T-helper 1 cell treated with Interleukin-12 subunit alpha and Interleukin-12 subunit beta and Interleukin-4 antibody, amounts not matched to agents 30 μg/mL and 1 μg/mL, for 36 hours (primary cell): ENCODE measurements around the gene FABP1.

Source experiments
- H3K27ac Mint-ChIP-seq: one replicate; pipeline ENCODE4 v1.8.0; 2021; ENCODE audit warnings: mild to moderate bottlenecking, mixed read lengths
- H3K27me3 Mint-ChIP-seq: one replicate; pipeline ENCODE4 v1.8.0; 2021; ENCODE audit warnings: low read depth, mixed read lengths
- H3K36me3 Mint-ChIP-seq: one replicate; pipeline ENCODE4 v1.8.0; 2021; ENCODE audit warnings: low read depth, mixed read lengths
- H3K4me1 Mint-ChIP-seq: one replicate; pipeline ENCODE4 v1.8.0; 2021; ENCODE audit warnings: low read depth, mixed read lengths
- H3K4me3 Mint-ChIP-seq: one replicate; pipeline ENCODE4 v1.8.0; 2021; ENCODE audit warnings: mild to moderate bottlenecking, moderate library complexity, mixed read lengths
- H3K9me3 Mint-ChIP-seq: one replicate; pipeline ENCODE4 v1.8.0; 2021; ENCODE audit warnings: mixed read lengths

The FABP1 gene

DNA sequence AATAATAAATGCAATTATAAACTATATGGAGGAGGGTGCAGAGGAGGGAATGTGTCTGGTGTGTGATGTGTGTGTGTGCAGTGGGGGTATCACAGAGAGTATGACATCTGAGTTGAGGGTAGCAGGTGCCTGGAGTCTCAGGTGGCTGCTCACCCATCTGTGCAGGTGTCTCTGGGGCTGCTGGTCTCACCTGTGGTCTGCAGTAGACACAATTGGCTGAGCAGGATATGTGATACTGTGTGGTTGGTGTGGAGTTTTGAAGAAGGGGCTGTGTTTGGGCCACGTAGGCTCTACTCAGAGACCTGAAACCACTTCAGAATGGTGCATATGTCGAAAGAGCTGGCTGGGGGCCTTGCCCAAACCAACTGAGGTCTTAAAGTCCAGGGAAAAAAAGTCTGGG lies 17.0 kb downstream of the FABP1 start:
- Mint-ChIP-seq H3K27ac (no peak overlapping the region), H3K36me3 (no peaks in the 10 kb centered on the region), H3K4me3 (no peak overlapping the region), H3K27me3 (no peaks in the 10 kb centered on the region), H3K4me1 (no peaks in the 10 kb centered on the region), H3K9me3 (no peaks in the 10 kb centered on the region)

DNA sequence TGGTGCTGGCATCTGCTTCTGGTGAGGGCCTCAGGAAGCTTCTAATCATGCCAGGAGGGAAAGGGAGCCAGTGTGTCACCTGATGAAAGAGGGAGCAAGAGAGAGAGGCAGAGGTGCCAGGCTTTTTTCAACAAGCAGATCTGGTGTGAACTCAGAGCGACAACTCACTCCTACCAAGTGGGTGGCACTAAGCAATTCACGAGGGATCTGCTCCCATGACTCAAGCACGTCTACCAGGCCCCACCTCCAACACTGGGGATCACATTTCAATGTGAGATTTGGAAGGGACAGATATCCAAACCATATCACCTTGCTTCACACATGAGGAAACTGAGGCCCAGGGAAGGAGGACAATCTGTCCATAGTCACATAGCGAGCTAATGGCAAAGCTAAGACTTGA lies 19.1 kb downstream of the FABP1 start:
- H3K9me3 Mint-ChIP-seq = no peaks in the 10 kb centered on the region
- no peak overlapping the region for H3K27ac Mint-ChIP-seq
- no peaks in the 10 kb centered on the region for H3K4me1 Mint-ChIP-seq
- no peaks in the 10 kb centered on the region for H3K27me3 Mint-ChIP-seq
- H3K36me3 Mint-ChIP-seq = no peaks in the 10 kb centered on the region
- no peak overlapping the region for H3K4me3 Mint-ChIP-seq

GRCh38 chr2:88100489-88100858 lies 27.4 kb downstream of the FABP1 start:
- no peak overlapping the region for H3K4me3 Mint-ChIP-seq
- H3K4me1 Mint-ChIP-seq = no peaks in the 10 kb centered on the region
- H3K27me3 Mint-ChIP-seq = peaks cover 8% of the 10 kb centered on the region
- no peak overlapping the region for H3K27ac Mint-ChIP-seq
- no peaks in the 10 kb centered on the region for H3K36me3 Mint-ChIP-seq
- no peaks in the 10 kb centered on the region for H3K9me3 Mint-ChIP-seq

GRCh38 chr2:88099798-88100488 lies 27.9 kb downstream of the FABP1 start:
- Mint-ChIP-seq H3K36me3 (no peaks in the 10 kb centered on the region), H3K4me3 (no peak overlapping the region), H3K27me3 (peaks cover 8% of the 10 kb centered on the region), H3K9me3 (no peaks in the 10 kb centered on the region), H3K27ac (no peak overlapping the region), H3K4me1 (no peaks in the 10 kb centered on the region)

DNA sequence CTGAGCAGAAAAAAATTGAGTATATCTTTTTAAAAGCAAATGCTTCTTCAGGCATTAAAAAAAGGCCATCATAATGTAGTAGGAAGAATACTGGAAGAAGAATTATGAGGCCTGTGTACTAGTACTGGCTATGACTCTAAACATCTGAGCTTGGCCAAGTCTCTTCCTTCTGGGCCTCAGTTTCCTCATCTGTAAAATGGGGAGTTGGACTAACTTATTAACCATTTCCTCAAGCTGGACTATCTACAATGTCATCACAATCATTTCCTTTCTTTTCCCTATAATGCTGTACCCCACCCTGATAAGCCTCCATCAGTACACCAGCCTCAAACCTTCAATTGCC lies 29.3 kb downstream of the FABP1 start:
- no peak overlapping the region for H3K4me3 Mint-ChIP-seq
- H3K36me3 Mint-ChIP-seq = no peaks in the 10 kb centered on the region
- no peaks in the 10 kb centered on the region for H3K4me1 Mint-ChIP-seq
- H3K27me3 Mint-ChIP-seq = peaks cover 8% of the 10 kb centered on the region
- H3K27ac Mint-ChIP-seq = no peak overlapping the region
- no peaks in the 10 kb centered on the region for H3K9me3 Mint-ChIP-seq

DNA sequence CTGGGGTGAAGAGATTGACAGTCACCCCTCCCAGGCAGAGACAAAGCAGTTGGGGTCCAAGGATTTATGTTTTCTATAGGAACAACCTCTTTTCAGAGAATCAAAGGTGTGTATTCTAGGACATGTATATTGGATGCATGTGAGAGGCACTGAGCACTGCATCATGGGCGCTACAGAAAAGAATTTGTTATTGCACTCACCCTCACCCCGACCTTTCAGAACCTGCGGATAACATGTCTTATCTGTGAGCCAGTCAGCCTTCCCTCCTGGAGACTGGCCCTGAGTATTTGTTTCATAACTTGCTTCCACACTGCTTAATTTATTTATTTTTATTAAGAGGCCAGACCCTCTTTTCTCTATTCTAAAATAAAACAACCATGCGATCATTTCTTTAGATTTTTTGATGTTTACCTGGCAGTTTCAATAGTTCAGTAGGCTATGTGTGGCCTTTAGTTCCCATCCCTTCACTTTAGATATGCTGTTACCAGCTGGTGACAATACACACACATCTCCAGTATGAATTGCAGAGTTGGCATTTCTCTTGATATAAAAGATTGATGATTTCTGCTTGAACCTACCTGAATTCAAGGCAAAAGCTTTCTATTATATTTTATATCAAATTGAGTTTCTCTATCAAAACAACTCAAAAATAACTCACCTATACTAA lies 29.8 kb downstream of the FABP1 start:
- no peaks in the 10 kb centered on the region for H3K36me3 Mint-ChIP-seq
- no peaks in the 10 kb centered on the region for H3K4me1 Mint-ChIP-seq
- H3K27ac Mint-ChIP-seq = no peak overlapping the region
- H3K9me3 Mint-ChIP-seq = no peaks in the 10 kb centered on the region
- H3K4me3 Mint-ChIP-seq = no peak overlapping the region
- peaks cover 8% of the 10 kb centered on the region for H3K27me3 Mint-ChIP-seq

- Mint-ChIP-seq H3K4me1 (no peaks in the 10 kb centered on the region), H3K36me3 (no peaks in the 10 kb centered on the region), H3K4me3 (no peak overlapping the region), H3K27me3 (no peaks in the 10 kb centered on the region), H3K9me3 (no peaks in the 10 kb centered on the region), H3K27ac (no peak overlapping the region)
Measured at GRCh38 chr2:88097192-88097591, 30.7 kb downstream of the FABP1 start.

DNA sequence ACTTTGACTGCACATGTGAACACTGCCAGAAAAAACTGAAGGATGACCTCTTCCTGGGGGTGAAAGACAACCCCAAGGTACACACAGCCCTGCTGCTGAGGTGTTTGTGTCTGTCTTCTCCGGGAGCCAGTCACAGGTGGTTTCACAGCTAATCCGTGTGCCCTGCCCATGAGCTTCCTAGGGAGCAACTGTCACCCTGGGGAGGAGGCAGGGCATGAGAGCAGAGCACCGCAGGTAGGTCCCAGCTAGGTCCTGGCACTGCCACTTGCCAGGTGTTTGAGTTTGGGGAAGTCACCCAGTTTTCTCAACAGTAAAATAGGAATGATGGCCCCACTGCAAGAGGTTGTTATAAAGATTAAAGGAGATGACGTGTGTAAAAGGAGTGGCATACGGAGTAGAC lies 31.2 kb downstream of the FABP1 start:
- Mint-ChIP-seq H3K27ac (no peak overlapping the region), H3K9me3 (no peaks in the 10 kb centered on the region), H3K4me1 (no peaks in the 10 kb centered on the region), H3K27me3 (no peaks in the 10 kb centered on the region), H3K36me3 (no peaks in the 10 kb centered on the region), H3K4me3 (no peak overlapping the region)

GRCh38 chr2:88095022-88095421 lies 32.8 kb downstream of the FABP1 start:
- H3K27me3 Mint-ChIP-seq = no peaks in the 10 kb centered on the region
- H3K9me3 Mint-ChIP-seq = no peaks in the 10 kb centered on the region
- no peak overlapping the region for H3K27ac Mint-ChIP-seq
- H3K4me3 Mint-ChIP-seq = no peak overlapping the region
- H3K4me1 Mint-ChIP-seq = peaks cover 7% of the 10 kb centered on the region
- H3K36me3 Mint-ChIP-seq = peaks cover 1% of the 10 kb centered on the region

GRCh38 chr2:88092773-88093172 lies 35.1 kb downstream of the FABP1 start:
- H3K4me3 Mint-ChIP-seq = no peak overlapping the region
- no peak overlapping the region for H3K27ac Mint-ChIP-seq
- no peaks in the 10 kb centered on the region for H3K27me3 Mint-ChIP-seq
- H3K36me3 Mint-ChIP-seq = peaks cover 1% of the 10 kb centered on the region
- H3K4me1 Mint-ChIP-seq = peaks cover 7% of the 10 kb centered on the region
- no peaks in the 10 kb centered on the region for H3K9me3 Mint-ChIP-seq

- no peaks in the 10 kb centered on the region for H3K9me3 Mint-ChIP-seq
- peaks cover 1% of the 10 kb centered on the region for H3K36me3 Mint-ChIP-seq
- H3K4me3 Mint-ChIP-seq = no peak overlapping the region
- no peak overlapping the region for H3K27ac Mint-ChIP-seq
- peaks cover 7% of the 10 kb centered on the region for H3K4me1 Mint-ChIP-seq
- no peaks in the 10 kb centered on the region for H3K27me3 Mint-ChIP-seq
Measured at GRCh38 chr2:88091943-88092342, 35.9 kb downstream of the FABP1 start.

- no peak overlapping the region for H3K27ac Mint-ChIP-seq
Measured at GRCh38 chr2:88090446-88091283, 37.2 kb downstream of the FABP1 start.

DNA sequence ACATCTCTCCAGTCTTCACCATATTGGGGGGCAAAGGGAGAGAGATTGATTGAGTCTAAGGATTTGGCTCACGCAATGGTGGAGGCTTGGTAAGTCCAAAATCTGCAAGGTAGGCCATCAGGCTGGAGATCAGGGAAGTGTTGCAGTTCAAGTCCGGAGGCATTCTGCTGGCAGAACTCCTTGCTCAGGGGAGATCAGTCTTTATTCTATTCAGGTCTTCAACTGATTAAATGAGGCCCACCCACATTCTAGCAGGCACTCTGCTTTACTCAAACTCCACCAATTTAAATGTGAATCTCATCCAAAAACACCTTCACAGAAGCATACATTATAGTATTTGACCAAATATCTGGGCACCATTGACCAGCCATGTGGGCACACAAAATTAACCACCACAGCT lies 38.9 kb downstream of the FABP1 start:
- H3K27me3 Mint-ChIP-seq = no peaks in the 10 kb centered on the region
- no peak overlapping the region for H3K4me3 Mint-ChIP-seq
- H3K36me3 Mint-ChIP-seq = peaks cover 1% of the 10 kb centered on the region
- peaks cover 7% of the 10 kb centered on the region for H3K4me1 Mint-ChIP-seq
- H3K9me3 Mint-ChIP-seq = no peaks in the 10 kb centered on the region
- H3K27ac Mint-ChIP-seq = no peak overlapping the region

More at GRCh38 chr2:88090446-88091283, 37.2 kb downstream of the FABP1 start:
- Mint-ChIP-seq H3K27me3 (no peaks in the 10 kb centered on the region), H3K9me3 (no peaks in the 10 kb centered on the region), H3K4me1 (peaks cover 7% of the 10 kb centered on the region), H3K36me3 (peaks cover 1% of the 10 kb centered on the region), H3K4me3 (no peak overlapping the region)

DNA sequence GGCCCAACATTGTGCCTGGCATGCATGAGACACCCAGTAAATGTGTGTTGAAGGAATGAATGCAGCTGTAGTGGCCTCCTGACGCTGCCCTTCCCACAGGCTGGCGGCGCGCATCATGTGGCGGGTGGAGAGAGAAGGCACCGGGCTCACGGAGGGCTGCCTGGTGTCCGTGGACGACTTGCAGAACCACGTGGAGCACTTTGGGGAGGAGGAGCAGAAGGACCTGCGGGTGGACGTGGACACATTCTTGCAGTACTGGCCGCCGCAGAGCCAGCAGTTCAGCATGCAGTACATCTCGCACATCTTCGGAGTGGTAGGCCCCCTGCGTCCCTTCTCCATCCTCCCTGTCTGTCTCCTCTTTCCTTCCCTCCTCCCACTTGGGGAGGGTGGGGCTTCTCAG lies 40.1 kb downstream of the FABP1 start:
- H3K4me3 Mint-ChIP-seq = no peak overlapping the region
- no peak overlapping the region for H3K27ac Mint-ChIP-seq
- H3K4me1 Mint-ChIP-seq = peaks cover 7% of the 10 kb centered on the region
- H3K27me3 Mint-ChIP-seq = no peaks in the 10 kb centered on the region
- H3K9me3 Mint-ChIP-seq = no peaks in the 10 kb centered on the region
- H3K36me3 Mint-ChIP-seq = peaks cover 1% of the 10 kb centered on the region

DNA sequence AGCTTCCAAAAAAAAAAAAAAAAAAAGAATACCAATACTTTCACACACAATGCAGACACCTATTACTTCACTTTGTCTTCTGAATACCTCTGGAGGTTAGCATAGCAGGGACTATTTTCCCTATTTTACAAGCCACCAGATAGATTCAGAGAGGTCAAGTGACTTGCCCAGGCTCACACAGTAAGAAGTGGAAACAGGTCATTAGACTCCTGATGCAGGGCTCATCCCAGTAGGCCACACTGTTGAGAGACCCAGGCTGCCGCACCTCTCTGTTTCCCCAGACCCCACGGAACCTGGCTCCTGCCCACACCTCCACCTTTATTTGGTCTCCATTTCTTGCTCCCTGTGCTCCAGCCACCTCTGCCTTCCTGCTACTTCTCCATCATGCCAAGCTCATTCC lies 40.8 kb downstream of the FABP1 start:
- Mint-ChIP-seq H3K27me3 (peaks cover under 1% of the 10 kb centered on the region), H3K27ac (no peak overlapping the region)

More for the DNA sequence above, 40.8 kb downstream of the FABP1 start:
- Mint-ChIP-seq H3K4me3 (no peak overlapping the region), H3K9me3 (no peaks in the 10 kb centered on the region), H3K4me1 (peaks cover 7% of the 10 kb centered on the region), H3K36me3 (peaks cover 1% of the 10 kb centered on the region)
